Transverse colon (tissue), 4 donors: Measurements from ENCODE around the gene MCUR1.

Experiments used
- CTCF ChIP-seq, 5 experiments: fragments of 200-600 bp in 3 of 5; fragments of 450-650 bp in 2 of 5; sonication (generic) in 3 of 5; IDR thresholded peaks; 1 replicate in 2 of 5; 2 replicates in 3 of 5; pipeline ENCODE4 v1.5.1; 2016 to 2017; ENCODE audit warnings: antibody characterized with exemption in 5 of 5, inconsistent platforms in 3 of 5, mild to moderate bottlenecking in 2 of 5, moderate library complexity in 1 of 5
- EP300 ChIP-seq: sonication (generic); formaldehyde crosslinking; IDR thresholded peaks from one replicate; pipeline ENCODE4 v1.6.1; 2017; ENCODE audit warnings: antibody characterized with exemption, low read depth
- POLR2AphosphoS5 ChIP-seq, 3 donors: sonication (generic); formaldehyde crosslinking; IDR thresholded peaks; one replicate each; pipeline ENCODE4 v1.6.1; 2016; ENCODE audit warnings: antibody characterized with exemption in 3 of 3

- TF ChIP-seq CTCF (IDR thresholded peaks at IDR 0.05) (no peak), POLR2AphosphoS5 (IDR thresholded peaks at IDR 0.05) (no peak), EP300 (no peak)
Observed at GRCh38 chr6:13851330-13851729, 37.0 kb upstream of the MCUR1 start.
